HT-29 (cell line): ENCODE results near the gene FHIP2A. TPM values are rescaled to one million over a fixed set of nuclear protein-coding genes. Genes with fewer than 3 reads are reported as not detected.
"Not testable (repeated sequence)": the region's sequence is repeated elsewhere in the genome, so short reads cannot be mapped to it uniquely, and the experiment has no call there.

ENCODE experiments used
- DNase-seq: peaks from one replicate; pipeline ENCODE4 v3.0.0-alpha.2; 2015; ENCODE audit warnings: low spot score
- total RNA-seq: library from RNA; depleted of rRNA; stranded (reverse); fragments of >200 nt; shearing (Covaris generic); gene quantifications from 2 replicates; pipeline ENCODE4 v1.2.3, GENCODE V29; 2014; rRNA removed

Gene FHIP2A
- total RNA-seq, 1 experiment from 2014 or later, result 3.0 TPM

DNA sequence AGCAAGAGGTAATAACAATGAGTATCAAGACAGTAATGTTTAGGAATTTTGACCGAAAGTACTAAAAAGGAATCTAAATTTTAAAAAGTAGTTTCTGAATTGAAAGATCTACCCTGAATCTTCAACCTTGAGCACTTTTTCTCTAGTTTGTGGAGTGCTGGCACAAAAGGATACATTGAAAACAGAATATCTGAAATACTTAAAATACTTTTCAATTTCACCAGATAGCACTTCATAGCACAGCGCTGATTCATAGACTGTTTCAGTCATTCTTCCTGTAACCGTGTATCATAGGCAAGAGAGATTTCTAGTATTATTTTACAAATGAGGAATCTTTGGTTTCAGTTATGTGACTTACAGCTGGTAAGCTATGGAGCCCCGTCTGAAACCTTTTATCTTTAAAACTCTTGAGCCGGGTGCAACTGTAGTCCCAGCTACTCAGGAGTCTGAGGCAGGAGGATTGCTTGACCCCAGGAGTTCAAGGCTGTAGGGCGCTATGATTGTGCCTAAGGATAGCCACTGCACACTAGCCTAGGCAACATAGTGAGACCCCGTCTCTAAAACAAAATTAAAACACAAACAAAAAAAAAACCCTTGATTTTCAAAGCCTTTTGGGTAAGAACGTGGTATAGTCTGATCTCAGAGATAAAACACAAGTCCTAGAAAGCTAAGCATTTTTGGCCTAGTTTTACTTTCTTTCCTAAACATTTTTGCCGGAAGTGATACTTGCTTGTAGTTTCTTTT, 35.1 kb downstream of the FHIP2A start:
- DNase-seq, result no peak

GRCh38 chr10:114857288-114857565, 35.6 kb downstream of the FHIP2A start:
- not testable (repeated sequence) for DNase-seq

DNA sequence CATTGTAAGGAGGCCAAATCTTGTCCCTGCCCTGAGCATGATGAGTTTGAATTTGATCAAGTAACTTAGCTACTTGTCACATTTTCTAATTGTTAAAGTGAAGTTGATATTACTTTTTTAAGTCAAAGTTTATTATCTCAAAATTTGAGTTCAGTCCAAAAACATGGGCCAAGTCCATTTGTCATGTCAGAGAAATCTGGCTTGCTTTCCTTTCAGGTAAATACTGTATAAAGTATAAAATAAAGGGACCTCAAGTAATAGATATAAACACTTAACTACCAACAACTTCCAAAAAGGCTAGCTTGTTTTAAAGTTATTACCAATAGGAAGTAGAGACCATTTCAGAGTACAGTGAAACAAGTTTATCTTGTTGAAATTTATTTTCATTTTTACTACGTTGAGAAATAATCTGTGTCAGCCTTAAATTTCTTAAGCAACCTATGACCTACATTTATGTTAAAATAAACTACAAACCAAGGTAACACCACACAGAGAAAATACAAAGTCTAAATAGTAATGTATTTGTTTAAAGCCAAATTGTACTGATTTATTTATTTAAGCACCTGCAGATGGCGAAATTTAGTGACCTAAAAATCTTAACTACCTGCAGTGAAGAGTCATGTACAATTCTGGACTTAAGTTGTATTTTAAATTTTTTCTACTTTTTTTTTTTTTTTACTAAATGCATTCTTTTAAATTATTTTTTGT, 36.5 kb downstream of the FHIP2A start:
- no peak for DNase-seq

GRCh38 chr10:114859222-114859621, 37.6 kb downstream of the FHIP2A start:
- no peak for DNase-seq

GRCh38 chr10:114862456-114862855, 40.9 kb downstream of the FHIP2A start:
- no peak for DNase-seq

DNA sequence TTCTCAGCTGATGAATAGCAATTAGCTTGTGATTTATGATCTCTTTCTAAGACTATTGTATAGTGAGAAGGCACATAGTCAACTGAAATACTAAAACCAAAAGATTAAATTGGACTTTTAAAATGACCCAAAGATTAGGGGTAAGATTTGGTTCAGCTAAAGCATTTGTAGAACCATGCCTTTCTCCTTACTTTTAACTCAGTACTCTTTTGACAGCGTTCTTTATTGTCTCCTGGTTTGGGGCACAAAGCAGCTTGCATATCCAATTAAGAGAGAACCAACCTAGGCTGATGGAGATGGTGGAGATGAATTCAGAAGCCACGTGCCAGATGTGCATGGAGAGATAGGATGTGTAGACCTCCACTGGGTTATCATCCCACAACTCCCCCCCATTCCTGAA, 45.8 kb downstream of the FHIP2A start:
- no peak for DNase-seq

- no peak for DNase-seq
These were observed 47.4 kb downstream of the FHIP2A start for GRCh38 chr10:114868870-114869519.

GRCh38 chr10:114869520-114869892, 47.9 kb downstream of the FHIP2A start:
- DNase-seq, result no peak

DNA sequence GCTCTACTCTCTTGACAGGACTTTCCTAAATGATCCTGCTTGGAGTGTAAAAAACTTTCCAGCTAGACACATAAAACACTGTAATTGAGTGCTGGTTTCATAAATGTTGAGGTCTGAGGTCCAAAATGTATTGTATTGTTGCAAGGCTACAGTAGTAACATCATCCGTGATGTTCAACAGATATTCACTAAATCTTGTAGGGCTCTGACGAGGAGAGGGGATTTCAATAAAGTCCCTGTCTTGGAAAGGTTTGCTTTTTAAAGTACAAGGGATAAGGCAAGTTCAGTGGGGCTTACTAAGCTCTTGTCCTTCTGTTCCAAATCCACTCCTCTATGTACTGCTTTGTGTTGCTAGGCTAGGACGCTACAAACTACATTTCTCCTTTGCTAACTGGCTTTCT, 48.9 kb downstream of the FHIP2A start:
- no peak for DNase-seq

GRCh38 chr10:114871379-114871778, 49.8 kb downstream of the FHIP2A start:
- DNase-seq, result no peak

Other genes with a start within 250 kb of the FHIP2A start
- gene ABLIM1, start 163.5 kb upstream of the FHIP2A start, total RNA-seq, result 45.9 and 52.1 TPM in 2 replicates
- 16.8 and 23.5 TPM in 2 replicates for gene TRUB1, start 116.4 kb downstream of the FHIP2A start, total RNA-seq